ENCODE measurements around the gene PLXNB2. TPM values are rescaled to one million over a fixed set of nuclear protein-coding genes. Genes with fewer than 3 reads are reported as not detected.

PLXNB2 gene
- polyA plus RNA-seq, 1 donor from 2014 or later = 38.6 TPM

DNA sequence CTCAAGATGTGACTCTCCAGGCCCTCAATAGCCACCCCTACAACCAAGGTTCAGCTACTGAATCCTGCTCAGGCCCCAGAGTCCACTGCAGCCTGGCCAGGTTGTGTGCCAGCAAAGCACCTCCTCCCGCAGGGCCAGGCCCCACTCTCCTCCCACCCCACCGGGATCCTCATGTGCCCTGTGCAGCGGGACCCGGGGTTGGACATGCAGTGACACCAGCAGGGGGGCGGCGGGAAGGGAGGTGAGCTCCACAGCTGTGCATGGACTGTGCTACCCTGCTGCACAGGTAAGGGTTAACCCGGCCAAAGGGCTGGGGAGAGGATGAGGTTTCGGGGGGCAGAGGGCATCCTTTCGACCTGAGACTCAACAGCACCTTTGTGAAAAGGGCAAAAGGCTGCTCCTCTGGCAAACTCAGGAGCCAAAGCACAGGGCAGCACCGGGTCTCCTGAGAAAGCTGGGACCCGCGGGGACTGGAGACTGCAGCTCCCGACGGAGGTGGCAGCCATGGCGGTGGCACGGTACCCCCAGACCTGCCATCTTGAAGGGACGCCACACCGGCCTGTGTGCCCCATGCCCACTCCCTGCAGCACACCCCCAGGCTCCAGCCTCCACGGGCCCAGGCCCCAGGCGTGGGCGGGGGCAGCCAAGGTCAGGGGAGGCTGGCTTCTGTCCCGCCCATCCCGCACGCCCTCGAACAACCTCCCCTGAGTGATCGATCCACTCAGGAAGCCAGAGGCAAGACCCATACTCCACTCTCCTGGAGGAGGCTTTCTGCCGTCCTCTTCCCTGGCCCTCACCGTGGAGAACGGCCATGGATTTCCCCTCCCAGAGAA, 10.6 kb downstream of the PLXNB2 start:
- Histone ChIP-seq H3K79me2 (replicated peaks; ENCODE audit: insufficient read depth, low read length) (peaks cover 50% of the 10 kb centered on the region), H3K9me2 (ENCODE audit: insufficient read depth, low read length) (no peaks in the 10 kb centered on the region), H3K27ac (ENCODE audit: low read length) (no peak overlapping the region), H3K4me3 (ENCODE audit: low read length) (no peak overlapping the region), H3K9ac (ENCODE audit: low read length) (no peak overlapping the region), H3K9me3 (ENCODE audit: low read length) (no peaks in the 10 kb centered on the region), H4K20me1 (ENCODE audit: insufficient read depth) (peaks cover 12% of the 10 kb centered on the region), H3K36me3 (ENCODE audit: insufficient read depth, low read length) (no peaks in the 10 kb centered on the region), H2AFZ (ENCODE audit: low read depth, low read length) (no peak overlapping the region), H3K27me3 (ENCODE audit: insufficient read depth, low read depth, low read length) (no peaks in the 10 kb centered on the region), H3K4me2 (ENCODE audit: low read length) (no peak overlapping the region), H3F3A (ENCODE audit: insufficient read depth, low read length, poor library complexity, severe bottlenecking) (no peaks in the 10 kb centered on the region)
- no peak for TF ChIP-seq EZH2 (IDR thresholded peaks at IDR 0.05; ENCODE audit: borderline replicate concordance, insufficient read depth, low read length, poor library complexity, severe bottlenecking)
- TF ChIP-seq, protein P1, sequence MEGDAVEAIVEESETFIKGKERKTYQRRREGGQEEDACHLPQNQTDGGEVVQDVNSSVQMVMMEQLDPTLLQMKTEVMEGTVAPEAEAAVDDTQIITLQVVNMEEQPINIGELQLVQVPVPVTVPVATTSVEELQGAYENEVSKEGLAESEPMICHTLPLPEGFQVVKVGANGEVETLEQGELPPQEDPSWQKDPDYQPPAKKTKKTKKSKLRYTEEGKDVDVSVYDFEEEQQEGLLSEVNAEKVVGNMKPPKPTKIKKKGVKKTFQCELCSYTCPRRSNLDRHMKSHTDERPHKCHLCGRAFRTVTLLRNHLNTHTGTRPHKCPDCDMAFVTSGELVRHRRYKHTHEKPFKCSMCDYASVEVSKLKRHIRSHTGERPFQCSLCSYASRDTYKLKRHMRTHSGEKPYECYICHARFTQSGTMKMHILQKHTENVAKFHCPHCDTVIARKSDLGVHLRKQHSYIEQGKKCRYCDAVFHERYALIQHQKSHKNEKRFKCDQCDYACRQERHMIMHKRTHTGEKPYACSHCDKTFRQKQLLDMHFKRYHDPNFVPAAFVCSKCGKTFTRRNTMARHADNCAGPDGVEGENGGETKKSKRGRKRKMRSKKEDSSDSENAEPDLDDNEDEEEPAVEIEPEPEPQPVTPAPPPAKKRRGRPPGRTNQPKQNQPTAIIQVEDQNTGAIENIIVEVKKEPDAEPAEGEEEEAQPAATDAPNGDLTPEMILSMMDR (IDR thresholded peaks at IDR 0.05; ENCODE audit: poor library complexity, severe bottlenecking) = no peak
- TF ChIP-seq TAF1 (IDR thresholded peaks at IDR 0.05; ENCODE audit: low read depth) = no peak
- TF ChIP-seq RAD21 (conservative IDR thresholded peaks at IDR 0.05) = no peak
- no peak for TF ChIP-seq EP300 (conservative IDR thresholded peaks at IDR 0.05; ENCODE audit: poor library complexity, severe bottlenecking)
- TF ChIP-seq MXI1 (conservative IDR thresholded peaks at IDR 0.05; ENCODE audit: poor library complexity, severe bottlenecking) = no peak
- no peak for TF ChIP-seq POLR2AphosphoS5 (IDR thresholded peaks at IDR 0.05)
- TF ChIP-seq SMC3 (conservative IDR thresholded peaks at IDR 0.05; ENCODE audit: poor library complexity) = no peak
- TF ChIP-seq, protein P2, sequence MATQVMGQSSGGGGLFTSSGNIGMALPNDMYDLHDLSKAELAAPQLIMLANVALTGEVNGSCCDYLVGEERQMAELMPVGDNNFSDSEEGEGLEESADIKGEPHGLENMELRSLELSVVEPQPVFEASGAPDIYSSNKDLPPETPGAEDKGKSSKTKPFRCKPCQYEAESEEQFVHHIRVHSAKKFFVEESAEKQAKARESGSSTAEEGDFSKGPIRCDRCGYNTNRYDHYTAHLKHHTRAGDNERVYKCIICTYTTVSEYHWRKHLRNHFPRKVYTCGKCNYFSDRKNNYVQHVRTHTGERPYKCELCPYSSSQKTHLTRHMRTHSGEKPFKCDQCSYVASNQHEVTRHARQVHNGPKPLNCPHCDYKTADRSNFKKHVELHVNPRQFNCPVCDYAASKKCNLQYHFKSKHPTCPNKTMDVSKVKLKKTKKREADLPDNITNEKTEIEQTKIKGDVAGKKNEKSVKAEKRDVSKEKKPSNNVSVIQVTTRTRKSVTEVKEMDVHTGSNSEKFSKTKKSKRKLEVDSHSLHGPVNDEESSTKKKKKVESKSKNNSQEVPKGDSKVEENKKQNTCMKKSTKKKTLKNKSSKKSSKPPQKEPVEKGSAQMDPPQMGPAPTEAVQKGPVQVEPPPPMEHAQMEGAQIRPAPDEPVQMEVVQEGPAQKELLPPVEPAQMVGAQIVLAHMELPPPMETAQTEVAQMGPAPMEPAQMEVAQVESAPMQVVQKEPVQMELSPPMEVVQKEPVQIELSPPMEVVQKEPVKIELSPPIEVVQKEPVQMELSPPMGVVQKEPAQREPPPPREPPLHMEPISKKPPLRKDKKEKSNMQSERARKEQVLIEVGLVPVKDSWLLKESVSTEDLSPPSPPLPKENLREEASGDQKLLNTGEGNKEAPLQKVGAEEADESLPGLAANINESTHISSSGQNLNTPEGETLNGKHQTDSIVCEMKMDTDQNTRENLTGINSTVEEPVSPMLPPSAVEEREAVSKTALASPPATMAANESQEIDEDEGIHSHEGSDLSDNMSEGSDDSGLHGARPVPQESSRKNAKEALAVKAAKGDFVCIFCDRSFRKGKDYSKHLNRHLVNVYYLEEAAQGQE (IDR thresholded peaks at IDR 0.05; ENCODE audit: borderline replicate concordance) = no peak

- Histone ChIP-seq H3K4me2 (ENCODE audit: low read length) (no peak overlapping the region), H3K4me3 (ENCODE audit: low read length) (no peak overlapping the region), H3K36me3 (ENCODE audit: insufficient read depth, low read length) (no peaks in the 10 kb centered on the region), H3F3A (ENCODE audit: insufficient read depth, low read length, poor library complexity, severe bottlenecking) (no peaks in the 10 kb centered on the region), H3K79me2 (replicated peaks; ENCODE audit: insufficient read depth, low read length) (peaks cover 35% of the 10 kb centered on the region), H3K9me2 (ENCODE audit: insufficient read depth, low read length) (no peaks in the 10 kb centered on the region), H2AFZ (ENCODE audit: low read depth, low read length) (no peak overlapping the region), H3K9me3 (ENCODE audit: low read length) (no peaks in the 10 kb centered on the region), H3K9ac (ENCODE audit: low read length) (no peak overlapping the region), H3K27me3 (ENCODE audit: insufficient read depth, low read depth, low read length) (no peaks in the 10 kb centered on the region), H4K20me1 (ENCODE audit: insufficient read depth) (peaks cover 12% of the 10 kb centered on the region), H3K27ac (ENCODE audit: low read length) (no peak overlapping the region)
- TF ChIP-seq MXI1 (conservative IDR thresholded peaks at IDR 0.05; ENCODE audit: poor library complexity, severe bottlenecking) = no peak
- TF ChIP-seq TAF1 (IDR thresholded peaks at IDR 0.05; ENCODE audit: low read depth) = no peak
- TF ChIP-seq POLR2AphosphoS5 (IDR thresholded peaks at IDR 0.05) = no peak
- no peak for TF ChIP-seq EP300 (conservative IDR thresholded peaks at IDR 0.05; ENCODE audit: poor library complexity, severe bottlenecking)
- no peak for TF ChIP-seq EZH2 (IDR thresholded peaks at IDR 0.05; ENCODE audit: borderline replicate concordance, insufficient read depth, low read length, poor library complexity, severe bottlenecking)
These were observed 13.2 kb downstream of the PLXNB2 start for GRCh38 chr22:50294319-50294656.

Measured in neural cell (in vitro differentiated cells).